WTC11 (cell line): ENCODE data around the gene MFSD12. TPM values are rescaled to one million over a fixed set of nuclear protein-coding genes. Genes with fewer than 3 reads are reported as not detected.

Source experiments
- ATAC-seq: fragments of 200-7000 bp; cut with Tn5 transposase; 2 replicates; pipeline ENCODE4 v1.10.0; 2021; ENCODE audit warnings: mild to moderate bottlenecking, moderate library complexity
- CTCF ChIA-PET: fragments of 300-600 bp; sonication (Branson Sonifier 250); formaldehyde crosslinking; loops from one replicate; lab custom pipeline; 2021; ENCODE audit warnings: antibody characterized with exemption; lab: Charles Lee
- POLR2A ChIA-PET: fragments of 350-600 bp; sonication (Branson Sonifier 250); formaldehyde crosslinking; loops from one replicate; lab custom pipeline; 2021; ENCODE audit warnings: antibody characterized with exemption; lab: Charles Lee
- DNase-seq: peaks from one replicate; pipeline ENCODE4 v3.0.0; 2021; ENCODE audit warnings: low spot score
- H3K27ac Mint-ChIP-seq: 2 replicates; pipeline ENCODE4 v1.8.0; 2021; ENCODE audit warnings: mixed read lengths
- H3K27me3 Mint-ChIP-seq: 2 replicates; pipeline ENCODE4 v1.8.0; 2021; ENCODE audit warnings: low read depth, mild to moderate bottlenecking, moderate library complexity, mixed read lengths
- H3K36me3 Mint-ChIP-seq: 2 replicates; pipeline ENCODE4 v1.8.0; 2021; ENCODE audit warnings: mixed read lengths
- H3K4me1 Mint-ChIP-seq: 2 replicates; pipeline ENCODE4 v1.8.0; 2022; ENCODE audit warnings: mixed read lengths
- H3K4me3 Mint-ChIP-seq: 2 replicates; pipeline ENCODE4 v1.8.0; 2021; ENCODE audit warnings: mild to moderate bottlenecking, moderate library complexity, mixed read lengths
- H3K9me3 Mint-ChIP-seq: 2 replicates; pipeline ENCODE4 v1.8.0; 2021; ENCODE audit warnings: mixed read lengths
- ARID4B ChIP-seq: sonication (generic); formaldehyde crosslinking; IDR thresholded peaks from 2 replicates; pipeline ENCODE4 v1.8.0; 2023; ENCODE audit warnings: missing genetic modification reagents, mild to moderate bottlenecking, borderline replicate concordance
- ATF1 ChIP-seq: sonication (generic); formaldehyde crosslinking; IDR thresholded peaks from 2 replicates; pipeline ENCODE4 v1.8.1; 2023; ENCODE audit warnings: mild to moderate bottlenecking, moderate library complexity, missing genetic modification reagents
- ATF2 ChIP-seq: sonication (generic); formaldehyde crosslinking; IDR thresholded peaks from 2 replicates; pipeline ENCODE4 v1.8.1; 2022; ENCODE audit warnings: low read depth, missing genetic modification reagents, borderline replicate concordance
- ELF4 ChIP-seq: sonication (generic); formaldehyde crosslinking; IDR thresholded peaks from 2 replicates; pipeline ENCODE4 v1.8.1; 2022; ENCODE audit warnings: low read depth, mild to moderate bottlenecking, moderate library complexity, missing genetic modification reagents
- ERG ChIP-seq: fragments of 250-450 bp; sonication (Bioruptor Pico); IDR thresholded peaks from 2 replicates; pipeline ENCODE4 v1.8.0; 2021; ENCODE audit warnings: mild to moderate bottlenecking
- FOXJ3 ChIP-seq: sonication (generic); formaldehyde crosslinking; IDR thresholded peaks from 2 replicates; pipeline ENCODE4 v1.9.0; 2021; ENCODE audit warnings: missing genetic modification reagents, mild to moderate bottlenecking, borderline replicate concordance
- FOXK1 ChIP-seq: sonication (generic); formaldehyde crosslinking; IDR thresholded peaks from 2 replicates; pipeline ENCODE4 v1.8.0; 2022; ENCODE audit warnings: mild to moderate bottlenecking, moderate library complexity, missing genetic modification reagents
- FOXP1 ChIP-seq: sonication (generic); formaldehyde crosslinking; IDR thresholded peaks from 2 replicates; pipeline ENCODE4 v1.8.0; 2022; ENCODE audit warnings: missing genetic modification reagents, mild to moderate bottlenecking, moderate library complexity, borderline replicate concordance
- NFE2L1 ChIP-seq: sonication (generic); formaldehyde crosslinking; IDR thresholded peaks from 2 replicates; pipeline ENCODE4 v1.8.1; 2023; ENCODE audit warnings: missing genetic modification reagents
- NR1H2 ChIP-seq: sonication (generic); formaldehyde crosslinking; IDR thresholded peaks from 2 replicates; pipeline ENCODE4 v1.9.0; 2021; ENCODE audit warnings: mild to moderate bottlenecking, moderate library complexity, missing genetic modification reagents
- PREB ChIP-seq: sonication (generic); formaldehyde crosslinking; IDR thresholded peaks from 2 replicates; pipeline ENCODE4 v1.8.1; 2022; ENCODE audit warnings: mild to moderate bottlenecking, missing genetic modification reagents, moderate library complexity, borderline replicate concordance
- PRRX2 ChIP-seq: fragments of 250-450 bp; sonication (Bioruptor Pico); IDR thresholded peaks from 2 replicates; pipeline ENCODE4 v1.8.0; 2021; ENCODE audit warnings: mild to moderate bottlenecking
- RELA ChIP-seq: sonication (generic); formaldehyde crosslinking; IDR thresholded peaks from 2 replicates; pipeline ENCODE4 v1.8.1; 2022; ENCODE audit warnings: missing genetic modification reagents, mild to moderate bottlenecking, borderline replicate concordance
- RORB ChIP-seq: fragments of 250-450 bp; sonication (Bioruptor Pico); IDR thresholded peaks from 2 replicates; pipeline ENCODE4 v1.9.0; 2021; ENCODE audit warnings: mild to moderate bottlenecking
- TCF7 ChIP-seq: sonication (generic); formaldehyde crosslinking; IDR thresholded peaks from 2 replicates; pipeline ENCODE4 v1.8.0; 2022; ENCODE audit warnings: mild to moderate bottlenecking, low read depth, missing genetic modification reagents, moderate library complexity
- TEAD1 ChIP-seq: sonication (generic); formaldehyde crosslinking; IDR thresholded peaks from 2 replicates; pipeline ENCODE4 v1.8.0; 2022; ENCODE audit warnings: mild to moderate bottlenecking, missing genetic modification reagents
- ZBTB43 ChIP-seq: sonication (generic); formaldehyde crosslinking; IDR thresholded peaks from 2 replicates; pipeline ENCODE4 v1.8.1; 2023; ENCODE audit warnings: mild to moderate bottlenecking, missing genetic modification reagents
- ZNF138 ChIP-seq: sonication (generic); formaldehyde crosslinking; conservative IDR thresholded peaks from 2 replicates; pipeline ENCODE4 v1.8.1; 2022; ENCODE audit warnings: mild to moderate bottlenecking, moderate library complexity, missing genetic modification reagents
- ZNF263 ChIP-seq: sonication (generic); formaldehyde crosslinking; IDR thresholded peaks from 2 replicates; pipeline ENCODE4 v1.8.1; 2022; ENCODE audit warnings: low read depth, mild to moderate bottlenecking, moderate library complexity, missing genetic modification reagents
- ZNF317 ChIP-seq: sonication (generic); formaldehyde crosslinking; IDR thresholded peaks from 2 replicates; pipeline ENCODE4 v1.8.1; 2023; ENCODE audit warnings: low read depth, mild to moderate bottlenecking, moderate library complexity, missing genetic modification reagents, borderline replicate concordance
- ZNF671 ChIP-seq: fragments of 250-450 bp; sonication (Bioruptor Pico); IDR thresholded peaks from 2 replicates; pipeline ENCODE4 v1.8.0; 2021; ENCODE audit warnings: mild to moderate bottlenecking
- total RNA-seq: library from RNA; stranded (reverse); gene quantifications from 3 replicates; pipeline ENCODE4 v1.2.3, GENCODE V29; 2021

The MFSD12 gene
- total RNA-seq, 1 experiment from 2014 or later = 59.9 TPM

GRCh38 chr19:3536429-3537100 is 20.8 kb downstream of the MFSD12 start:
- no peak for ATAC-seq
- no peak for DNase-seq
- Mint-ChIP-seq H3K27ac (no peak overlapping the region), H3K9me3 (peaks cover 4% of the 10 kb centered on the region), H3K36me3 (peaks cover 29% of the 10 kb centered on the region), H3K4me3 (no peak overlapping the region), H3K27me3 (no peaks in the 10 kb centered on the region), H3K4me1 (peaks cover 9% of the 10 kb centered on the region)
- ChIA-PET POLR2A (no interaction called here), CTCF (interaction anchor here (0.6 to 3.9 kb wide), 4 partner anchors 9 to 731 kb away, joined by 3 to 12 read pairs (median 4); no protein-coding TSS in a partner anchor)
- TF ChIP-seq ELF4 (CRISPR knock-in tag) (no peak), FOXJ3 (CRISPR knock-in tag) (no peak), TCF7 (CRISPR knock-in tag) (no peak), ATF2 (CRISPR knock-in tag) (no peak), ZNF671 (CRISPR knock-in tag) (no peak), PREB (CRISPR knock-in tag) (no peak), ZNF263 (no peak), ZNF138 (no peak), ZBTB43 (CRISPR knock-in tag) (no peak), FOXK1 (no peak), ZNF317 (CRISPR knock-in tag) (no peak), NR1H2 (no peak)

GRCh38 chr19:3535981-3536380 is 21.4 kb downstream of the MFSD12 start:
- Mint-ChIP-seq H3K9me3 (peaks cover 4% of the 10 kb centered on the region), H3K4me1 (peaks cover 9% of the 10 kb centered on the region), H3K27me3 (no peaks in the 10 kb centered on the region), H3K4me3 (no peak overlapping the region), H3K36me3 (peaks cover 35% of the 10 kb centered on the region), H3K27ac (no peak overlapping the region)
- CTCF ChIA-PET = interaction anchor here (3.9 kb wide), 1 partner anchor 9 kb away, joined by 12 read pairs; no protein-coding TSS in a partner anchor
- TF ChIP-seq NFE2L1 (no peak), FOXK1 (no peak), ERG (no peak), ATF1 (CRISPR knock-in tag) (no peak), ATF2 (CRISPR knock-in tag) (no peak), RELA (CRISPR knock-in tag) (no peak), FOXP1 (no peak), TEAD1 (CRISPR knock-in tag) (no peak), PRRX2 (CRISPR knock-in tag) (no peak), FOXJ3 (CRISPR knock-in tag) (no peak), RORB (CRISPR knock-in tag) (no peak), ZNF138 (no peak), ARID4B (CRISPR knock-in tag) (no peak)
- POLR2A ChIA-PET = no interaction called here
- ATAC-seq (no peak), DNase-seq (no peak)
